ENCODE measurements around the gene PKIB.
"Not testable (repeated sequence)": the region's sequence is repeated elsewhere in the genome, so short reads cannot be mapped to it uniquely, and the experiment has no call there.

PKIB gene

DNA sequence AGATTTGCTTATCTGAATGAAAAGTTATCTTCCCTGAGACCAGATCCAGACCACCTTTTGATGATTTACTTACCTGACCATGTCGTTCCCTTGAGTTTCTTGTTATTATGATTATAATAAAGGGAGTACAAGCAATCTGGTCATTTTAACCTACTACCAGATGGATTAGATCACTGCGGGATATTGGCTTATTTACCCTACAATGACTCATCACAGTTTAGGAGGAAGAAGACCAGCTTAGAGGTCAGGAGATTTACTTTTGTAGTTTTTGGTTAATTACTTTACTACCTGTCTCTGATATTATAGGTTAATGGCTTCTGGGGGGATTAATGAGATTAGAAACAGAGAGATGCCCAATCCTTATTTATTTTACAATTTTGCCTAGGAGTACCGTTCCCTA, 10.7 kb downstream of the PKIB start:
- DNase-seq (ENCODE audit: low spot score): no peak

DNA sequence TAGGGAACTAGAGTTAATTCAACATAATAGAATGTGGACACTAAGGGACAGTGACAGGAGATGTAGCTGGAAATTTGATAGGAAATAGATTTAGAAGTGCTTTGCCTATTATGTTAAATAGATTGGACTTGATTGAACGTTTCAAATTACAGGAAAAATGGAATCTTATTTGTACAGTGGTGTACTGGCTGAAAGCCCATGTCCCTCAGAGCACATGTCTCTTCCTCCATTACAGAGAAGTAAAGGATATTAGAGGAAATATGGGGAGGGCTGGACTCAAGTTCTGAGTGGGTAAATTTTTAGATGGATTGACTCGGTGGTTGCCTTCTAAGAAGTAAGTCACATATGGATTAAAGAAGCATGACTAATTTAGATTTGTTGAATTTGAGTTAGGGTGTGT, 11.4 kb downstream of the PKIB start:
- DNase-seq (ENCODE audit: low spot score): no peak

- no peak for DNase-seq (ENCODE audit: low spot score)
These were observed 12.3 kb downstream of the PKIB start for GRCh38 chr6:122622479-122622878.

DNA sequence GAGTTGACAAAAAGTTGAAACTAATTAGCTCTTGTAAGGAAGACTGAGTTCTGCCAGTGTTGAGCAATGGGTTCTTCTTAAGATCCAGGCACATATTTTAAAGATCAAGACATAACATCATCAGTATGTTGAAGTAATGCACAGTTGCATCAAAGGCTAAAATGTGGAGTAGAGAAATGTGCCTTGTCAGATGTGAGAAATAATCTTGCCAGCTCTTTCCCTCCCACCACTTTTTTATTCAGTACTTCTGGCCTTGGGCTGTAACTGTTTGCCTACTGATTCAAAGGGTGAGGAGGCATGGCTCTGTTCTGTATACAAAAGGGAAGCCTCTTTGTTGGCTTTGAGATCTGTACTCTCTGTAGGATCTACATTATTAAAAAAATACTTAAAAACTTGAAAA, 13.1 kb downstream of the PKIB start:
- DNase-seq (ENCODE audit: low spot score): no peak

DNA sequence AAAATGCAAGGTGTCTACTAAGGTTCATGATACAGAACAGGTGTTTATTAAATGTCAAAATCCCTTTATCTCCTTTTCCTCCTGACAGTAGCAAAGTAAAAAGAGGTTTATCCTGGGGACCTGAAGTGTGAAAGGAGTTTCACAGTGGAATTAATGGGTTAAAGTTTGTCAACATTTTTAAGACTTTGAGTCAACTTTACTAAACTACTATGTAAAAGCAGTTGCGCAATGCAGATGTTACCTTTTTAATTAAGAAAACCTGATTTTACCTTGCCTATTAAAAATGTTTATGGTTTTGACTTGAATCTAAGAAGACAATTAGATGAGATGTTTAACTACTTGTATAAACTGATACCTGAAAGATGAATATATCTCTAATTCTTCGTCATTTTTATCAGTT, 14.6 kb downstream of the PKIB start:
- DNase-seq (ENCODE audit: low spot score): no peak

GRCh38 chr6:122628714-122629113, 18.5 kb downstream of the PKIB start:
- DNase-seq (ENCODE audit: low spot score): no peak

DNA sequence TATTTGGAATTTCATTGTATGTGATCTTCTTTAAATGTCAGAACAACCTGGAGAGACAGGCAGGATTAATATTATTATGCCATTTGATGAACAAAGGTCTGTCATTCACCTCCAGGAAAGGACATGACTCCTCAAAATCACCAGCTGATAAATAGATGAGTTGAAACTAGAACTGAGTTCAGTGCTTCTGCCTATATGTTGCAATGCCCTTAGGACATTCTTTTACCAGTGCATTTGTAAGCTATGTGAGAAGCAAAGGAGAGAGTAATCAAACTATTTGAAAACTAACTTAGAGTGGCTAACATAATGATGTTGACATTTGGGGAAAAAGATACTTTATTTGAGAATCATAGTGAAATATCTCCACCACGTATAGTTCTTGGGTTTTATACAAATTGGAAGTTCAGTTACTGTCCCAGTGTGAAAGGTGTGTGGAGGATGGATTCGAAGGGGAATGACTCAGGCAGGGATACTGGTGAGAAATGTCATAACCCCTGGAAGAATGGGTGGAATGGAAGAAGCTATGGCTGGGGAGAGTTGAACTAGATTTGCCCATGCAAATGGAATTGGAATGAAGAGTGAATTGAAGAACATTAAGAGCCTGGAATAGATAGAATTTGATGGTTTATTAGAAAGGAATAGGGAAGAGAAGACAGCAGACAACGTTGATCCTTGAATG, 21.5 kb downstream of the PKIB start:
- no peak for DNase-seq (ENCODE audit: low spot score)

DNA sequence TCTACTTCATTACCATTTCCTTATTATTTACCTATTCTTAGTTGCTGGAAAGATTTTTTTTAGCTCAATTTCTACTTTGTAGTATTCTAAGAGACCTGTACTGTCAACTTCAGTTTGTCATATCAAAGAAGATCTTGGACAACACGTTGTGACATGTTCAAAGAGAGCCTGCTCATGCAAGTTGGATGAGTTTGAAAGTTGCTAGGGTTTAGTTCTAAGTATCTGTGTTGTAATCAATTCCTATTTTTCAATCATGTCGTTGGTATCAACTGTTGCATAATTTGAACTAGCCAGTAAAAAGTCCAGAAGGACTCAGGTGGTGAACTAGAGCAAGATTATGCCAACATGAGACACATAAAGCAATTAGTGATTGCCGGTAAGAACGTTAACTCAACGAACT, 30.2 kb downstream of the PKIB start:
- DNase-seq (ENCODE audit: low spot score): no peak

GRCh38 chr6:122641819-122642218, 31.6 kb downstream of the PKIB start:
- DNase-seq (ENCODE audit: low spot score): no peak

- not testable (repeated sequence) for DNase-seq (ENCODE audit: low spot score)
These were observed 32.4 kb downstream of the PKIB start for GRCh38 chr6:122642604-122643003.

GRCh38 chr6:122645256-122645655, 35.1 kb downstream of the PKIB start:
- peak; percentile 21 for DNase-seq (ENCODE audit: low spot score)

GRCh38 chr6:122647765-122648164, 37.6 kb downstream of the PKIB start:
- DNase-seq (ENCODE audit: low spot score): no peak

DNA sequence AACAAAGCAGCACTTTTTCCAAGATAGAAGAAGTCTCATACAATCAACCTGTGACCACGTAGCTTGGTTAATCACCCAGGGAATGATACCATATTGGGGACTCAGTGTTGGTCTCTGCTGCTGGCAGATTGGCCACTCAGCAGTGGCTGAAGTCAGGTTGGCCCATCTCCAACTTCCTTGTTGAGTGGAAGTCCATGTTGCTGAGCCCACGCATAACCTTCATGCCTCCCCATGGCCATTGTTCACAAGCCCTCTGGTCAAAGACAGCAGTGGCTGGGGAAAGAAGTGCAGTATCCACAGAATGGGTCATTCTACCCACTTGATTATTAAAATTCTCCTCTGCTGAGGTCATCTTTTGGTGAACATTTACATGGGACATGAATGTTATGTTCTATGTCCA, 38.5 kb downstream of the PKIB start:
- no peak for DNase-seq (ENCODE audit: low spot score)

DNA sequence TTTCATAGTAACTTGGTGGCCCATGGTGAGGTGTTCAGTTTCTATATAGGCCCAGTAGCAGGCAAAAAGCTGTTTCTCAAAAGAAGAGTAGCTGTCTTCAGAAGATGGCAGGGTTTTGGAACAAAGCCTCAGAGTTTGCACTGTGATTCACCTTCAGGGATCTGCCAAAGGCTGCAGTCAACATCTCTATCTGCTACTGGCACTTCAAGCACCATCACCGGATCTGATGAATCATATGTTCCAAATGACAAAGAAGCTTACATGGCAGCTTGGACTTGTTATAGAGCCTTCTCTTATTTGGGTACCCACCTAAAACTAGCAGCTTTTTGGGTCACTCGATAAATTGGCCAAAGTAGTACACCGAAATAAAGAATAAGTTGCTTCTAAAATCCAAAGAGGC, 39.5 kb downstream of the PKIB start:
- no peak for DNase-seq (ENCODE audit: low spot score)

DNA sequence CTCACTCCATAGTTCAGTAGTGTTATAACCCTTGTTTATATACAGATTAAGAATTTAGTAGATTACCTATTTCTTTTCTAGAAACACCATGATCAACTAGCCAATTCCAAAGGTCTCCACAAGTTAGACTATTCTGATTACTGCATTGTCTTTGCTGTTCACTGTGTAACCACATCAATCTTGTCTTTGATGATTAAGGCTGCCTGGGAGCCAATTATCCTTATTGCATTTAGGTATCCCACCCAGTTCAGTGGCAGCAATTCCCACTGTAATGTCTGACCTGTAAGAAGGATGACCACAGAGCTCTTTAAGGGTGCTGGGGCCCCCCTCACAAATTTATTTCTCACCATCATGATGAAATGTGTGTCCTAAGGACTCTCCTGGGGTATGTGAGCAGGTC, 40.2 kb downstream of the PKIB start:
- DNase-seq (ENCODE audit: low spot score): no peak

GRCh38 chr6:122651031-122651430, 40.8 kb downstream of the PKIB start:
- DNase-seq (ENCODE audit: low spot score): no peak

- no peak for DNase-seq (ENCODE audit: low spot score)
These were observed 41.4 kb downstream of the PKIB start for GRCh38 chr6:122651604-122652003.

DNA sequence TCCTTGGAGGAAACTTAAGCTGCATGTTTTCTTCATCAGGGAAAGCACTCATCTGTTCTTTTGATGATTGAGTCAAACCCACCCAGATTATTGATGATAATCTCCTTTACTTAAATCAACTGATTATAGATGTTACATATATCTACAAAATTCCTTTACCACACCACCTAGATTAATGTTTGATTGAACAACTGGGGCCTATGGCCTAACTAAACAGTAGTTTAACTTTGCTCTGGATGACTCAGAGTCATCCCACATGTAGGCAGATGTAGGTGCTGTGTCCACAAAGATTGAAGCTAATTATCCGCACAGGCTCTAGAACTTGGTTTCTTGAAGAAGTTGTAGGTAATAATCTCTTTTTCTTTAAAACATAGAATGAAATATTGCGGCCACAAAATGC, 42.2 kb downstream of the PKIB start:
- DNase-seq (ENCODE audit: low spot score): peak; percentile 9

DNA sequence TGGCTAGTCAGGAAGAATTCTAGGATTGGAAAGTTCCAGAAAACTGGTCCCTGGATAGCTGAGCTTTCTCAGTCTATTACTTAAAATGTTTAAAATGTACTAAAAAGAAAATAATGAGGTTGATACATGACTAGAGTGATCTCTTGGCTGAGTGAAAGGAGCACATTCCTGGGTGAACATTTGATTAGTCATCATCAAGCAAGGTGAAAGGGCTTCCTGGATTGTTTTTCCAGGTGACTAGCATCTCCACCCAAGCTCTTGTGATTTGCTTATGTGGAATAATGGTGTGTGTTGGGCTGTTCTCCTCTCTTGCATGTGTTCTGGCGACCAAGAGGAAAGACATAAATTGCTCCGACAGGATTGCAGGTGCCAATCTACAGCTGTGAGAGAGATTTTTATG, 42.9 kb downstream of the PKIB start:
- DNase-seq (ENCODE audit: low spot score): no peak

DNA sequence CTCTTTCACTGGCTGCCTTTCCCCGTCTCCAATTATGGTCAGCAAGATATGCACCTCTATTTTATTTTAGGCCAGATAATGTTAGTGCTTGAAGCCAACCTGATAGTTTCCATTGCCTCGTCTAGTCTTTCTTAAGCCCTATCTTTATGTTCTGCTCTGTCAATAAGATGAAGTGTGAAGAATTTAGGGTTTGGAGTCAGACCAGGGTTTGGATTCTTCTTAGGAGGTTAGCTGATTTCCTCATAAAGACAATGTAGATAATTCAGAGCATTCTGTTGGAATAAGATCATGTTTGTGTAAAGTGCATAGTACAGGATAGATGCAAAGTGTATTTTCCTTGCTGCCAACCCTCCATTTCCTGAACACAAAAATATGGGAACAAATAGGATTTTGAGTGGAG, 43.8 kb downstream of the PKIB start:
- DNase-seq (ENCODE audit: low spot score): no peak

- no peak for DNase-seq (ENCODE audit: low spot score)
These were observed 47.4 kb downstream of the PKIB start for GRCh38 chr6:122657601-122658000.

GRCh38 chr6:122660296-122660695, 50.1 kb downstream of the PKIB start:
- DNase-seq (ENCODE audit: low spot score): no peak

DNA sequence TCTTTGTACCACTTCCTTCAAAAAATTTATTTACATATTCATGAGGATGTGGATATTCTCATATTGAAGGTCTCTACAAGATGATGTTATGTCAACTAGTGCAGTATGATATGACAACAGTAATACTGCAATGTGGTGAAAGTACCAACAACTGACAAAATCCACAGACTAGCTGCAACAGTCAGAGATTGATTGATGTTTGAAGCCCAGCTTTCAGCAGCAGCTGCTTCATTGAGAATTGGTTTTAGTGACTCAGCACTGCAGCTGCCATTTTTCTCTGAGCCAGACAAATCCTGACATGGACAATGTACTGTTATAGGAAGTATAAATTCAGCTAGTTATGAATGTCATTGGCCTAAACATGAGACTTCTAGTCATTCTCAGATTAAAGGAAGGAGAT, 53.8 kb downstream of the PKIB start:
- DNase-seq (ENCODE audit: low spot score): no peak

GRCh38 chr6:122665929-122666328, 55.7 kb downstream of the PKIB start:
- DNase-seq (ENCODE audit: low spot score): no peak

DNA sequence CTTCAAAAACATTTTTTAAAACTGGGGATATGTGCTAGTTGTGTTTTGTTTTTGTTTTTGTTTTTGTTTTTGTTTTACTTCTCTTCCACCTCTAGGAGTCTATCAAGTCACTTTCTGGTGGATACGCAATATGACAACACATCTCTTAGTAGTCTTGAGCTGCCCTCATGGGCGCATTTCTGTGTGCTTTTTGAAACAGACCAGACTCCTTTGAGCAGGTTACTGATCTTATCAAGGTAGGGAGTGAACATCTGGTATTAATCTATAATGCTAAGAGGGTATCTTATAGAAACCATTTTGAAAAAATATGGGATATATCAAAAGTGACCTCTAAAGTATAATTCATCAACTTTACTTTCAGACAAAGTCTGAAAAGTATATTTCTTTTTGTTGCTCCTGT, 56.2 kb downstream of the PKIB start:
- no peak for DNase-seq (ENCODE audit: low spot score)
